HL-60/S4 treated with retinoic acid at 250 ng/mL for 4 days and 3 days (cell line): ENCODE results near the gene NEK7.
"Not testable (repeated sequence)": the region's sequence is repeated elsewhere in the genome, so short reads cannot be mapped to it uniquely, and the experiment has no call there.

Experiments
- in situ Hi-C: fragments of 300-500 bp; cut with MboI; formaldehyde crosslinking; loops from 2 replicates; pipeline ENCODE4 v1.7.0; 2022; ENCODE audit warnings: low sequenced_read_pairs

The NEK7 gene

GRCh38 chr1:198169672-198170071, 12.9 kb downstream of the NEK7 start:
- in situ Hi-C loops: no loop called here

- in situ Hi-C loops: no loop called here
These were observed 15.1 kb downstream of the NEK7 start for GRCh38 chr1:198171667-198172540.

GRCh38 chr1:198173832-198174231, 17.0 kb downstream of the NEK7 start:
- in situ Hi-C loops: no loop called here

GRCh38 chr1:198174297-198174696, 17.5 kb downstream of the NEK7 start:
- in situ Hi-C loops: no loop called here

GRCh38 chr1:198175423-198176170, 18.8 kb downstream of the NEK7 start:
- in situ Hi-C loops: no loop called here

- in situ Hi-C loops: no loop called here
These were observed 19.4 kb downstream of the NEK7 start for GRCh38 chr1:198176179-198176578.

- in situ Hi-C loops: no loop called here
These were observed 20.7 kb downstream of the NEK7 start for GRCh38 chr1:198177546-198177945.

GRCh38 chr1:198178615-198179014, 21.8 kb downstream of the NEK7 start:
- in situ Hi-C loops: no loop called here

GRCh38 chr1:198179556-198179981, 22.8 kb downstream of the NEK7 start:
- in situ Hi-C loops: no loop called here

- in situ Hi-C loops: no loop called here
These were observed 26.8 kb downstream of the NEK7 start for GRCh38 chr1:198183605-198184004.

GRCh38 chr1:198184516-198184915, 27.7 kb downstream of the NEK7 start:
- in situ Hi-C loops: no loop called here

- in situ Hi-C loops: no loop called here
These were observed 28.3 kb downstream of the NEK7 start for GRCh38 chr1:198185146-198185545.

GRCh38 chr1:198185759-198186158, 29.0 kb downstream of the NEK7 start:
- in situ Hi-C loops: no loop called here

- in situ Hi-C loops: no loop called here
These were observed 30.2 kb downstream of the NEK7 start for GRCh38 chr1:198186916-198187580.

GRCh38 chr1:198187973-198188588, 31.3 kb downstream of the NEK7 start:
- in situ Hi-C loops: no loop called here

GRCh38 chr1:198191117-198191516, 34.3 kb downstream of the NEK7 start:
- in situ Hi-C loops: no loop called here

GRCh38 chr1:198193871-198194270, 37.1 kb downstream of the NEK7 start:
- in situ Hi-C loops: not testable (repeated sequence)

- in situ Hi-C loops: no loop called here
These were observed 39.8 kb downstream of the NEK7 start for GRCh38 chr1:198196630-198197029.

GRCh38 chr1:198197285-198197684, 40.5 kb downstream of the NEK7 start:
- in situ Hi-C loops: no loop called here

GRCh38 chr1:198199105-198199504, 42.3 kb downstream of the NEK7 start:
- in situ Hi-C loops: no loop called here
